Subcutaneous adipose tissue (tissue), 4 donors: Measurements from ENCODE around the gene BMERB1. TPM values are rescaled to one million over a fixed set of nuclear protein-coding genes. Genes with fewer than 3 reads are reported as not detected.

ENCODE experiments used
- CTCF ChIP-seq: fragments of 450-650 bp; IDR thresholded peaks from one replicate; pipeline ENCODE4 v1.5.1; 2016; ENCODE audit warnings: low read depth, mild to moderate bottlenecking, control low read depth, antibody characterized with exemption, moderate library complexity
- total RNA-seq, 4 donors: library from RNA; depleted of rRNA; stranded (reverse); fragments of >200 nt; gene quantifications; one replicate each; pipeline ENCODE4 v1.1.0, GENCODE V29; 2016

The BMERB1 gene
- total RNA-seq, 4 donors from 2014 or later, result 21.8 to 72.2 (median 34.9) TPM

GRCh38 chr16:15556130-15556529, 121.7 kb downstream of the BMERB1 start:
- no peak for TF ChIP-seq CTCF

DNA sequence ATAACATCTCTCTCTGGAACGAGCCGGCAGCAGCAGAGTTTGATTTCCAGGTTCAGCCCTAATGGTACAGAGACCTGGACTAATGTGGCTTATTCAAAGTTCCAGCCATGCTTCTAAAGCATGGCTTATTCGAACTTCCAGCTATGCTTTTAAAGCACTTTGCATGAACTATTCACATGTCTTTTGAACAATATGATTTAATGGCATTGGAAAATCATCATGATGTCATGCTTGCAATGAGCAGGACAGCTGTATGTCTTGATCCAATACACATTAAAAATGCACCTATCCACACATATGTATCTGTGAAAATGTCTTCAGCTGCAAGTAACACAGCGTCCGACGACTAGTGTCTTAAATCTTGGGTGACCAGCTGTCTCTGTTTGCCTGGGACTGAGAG, 122.9 kb downstream of the BMERB1 start:
- no peak for TF ChIP-seq CTCF

DNA sequence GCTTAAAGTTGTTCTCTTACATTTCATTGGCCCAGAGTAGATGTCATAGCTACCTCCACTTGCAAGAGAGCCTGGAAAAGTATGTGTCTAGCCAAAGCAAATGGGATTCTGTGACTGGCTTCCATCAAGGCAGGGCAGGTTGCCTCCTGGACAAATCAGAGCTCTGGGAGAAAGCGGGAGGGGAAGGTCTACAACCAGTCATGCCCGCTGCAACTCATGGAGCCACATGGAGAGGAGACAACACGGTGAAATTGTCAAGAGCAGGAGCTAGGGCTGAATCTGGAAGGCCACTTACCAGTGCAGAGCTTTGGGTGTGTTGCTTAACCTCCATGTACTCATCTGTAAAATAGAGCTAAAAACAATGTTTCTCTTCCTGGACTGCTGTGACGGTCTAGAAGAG, 124.8 kb downstream of the BMERB1 start:
- no peak for TF ChIP-seq CTCF

- no peak for TF ChIP-seq CTCF
Measured at GRCh38 chr16:15564604-15565339, 130.4 kb downstream of the BMERB1 start.

DNA sequence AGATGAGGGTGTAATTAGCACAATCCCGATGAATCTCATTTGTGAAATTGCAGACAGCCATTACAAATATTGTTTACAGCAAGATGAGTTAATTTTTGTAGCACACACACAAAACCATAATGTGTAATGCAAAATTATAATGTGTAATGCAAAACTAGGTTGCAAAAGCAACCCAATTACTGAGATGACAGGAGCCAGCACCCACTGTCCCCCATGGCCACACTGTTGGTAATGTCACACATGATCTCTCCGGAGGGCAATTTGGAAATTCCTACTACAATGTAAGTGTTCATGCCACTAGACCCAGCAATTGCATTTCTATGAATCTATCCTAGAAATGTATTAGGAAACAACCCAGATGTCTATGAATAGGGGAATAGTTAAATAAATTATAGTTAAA, 131.7 kb downstream of the BMERB1 start:
- TF ChIP-seq CTCF, result no peak

- TF ChIP-seq CTCF, result no peak
Measured at GRCh38 chr16:15567823-15568222, 133.4 kb downstream of the BMERB1 start.

DNA sequence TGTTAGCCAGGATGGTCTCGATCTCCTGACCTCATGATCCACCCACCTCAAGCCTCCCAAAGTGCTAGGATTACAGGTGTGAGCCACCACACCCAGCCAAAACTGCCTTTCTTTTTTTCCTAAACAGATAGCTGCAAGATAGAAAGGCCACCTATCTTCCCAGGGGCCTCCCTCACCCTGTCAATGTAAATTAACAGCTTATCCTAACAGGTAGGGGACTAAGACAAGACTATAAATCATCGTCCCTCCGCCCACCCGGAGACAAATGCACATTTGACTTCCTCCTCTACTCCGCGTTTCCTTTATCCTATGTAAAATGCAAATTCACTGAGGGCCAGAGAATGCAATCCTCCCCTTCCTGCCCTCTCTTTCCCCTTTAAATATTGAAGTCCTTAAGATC, 137.2 kb downstream of the BMERB1 start:
- no peak for TF ChIP-seq CTCF
